Progenitor cell of endocrine pancreas (in vitro differentiated cells): ENCODE results near the gene C15orf62. TPM values are rescaled to one million over a fixed set of nuclear protein-coding genes. Genes with fewer than 3 reads are reported as not detected.

Experiments used
- DNase-seq: peaks from one replicate; pipeline ENCODE4 v3.0.0; 2021; ENCODE audit warnings: low spot score; ENCODE audit not compliant: unreplicated experiment
- H3K27ac Mint-ChIP-seq: 2 replicates; pipeline ENCODE4 v1.8.0; 2021; ENCODE audit warnings: mild to moderate bottlenecking, moderate library complexity, mixed read lengths
- H3K27me3 Mint-ChIP-seq: 2 replicates; pipeline ENCODE4 v1.8.0; 2021; ENCODE audit warnings: mixed read lengths
- H3K36me3 Mint-ChIP-seq: 2 replicates; pipeline ENCODE4 v1.8.0; 2022; ENCODE audit warnings: mixed read lengths; ENCODE audit not compliant: insufficient read depth
- H3K4me1 Mint-ChIP-seq: 2 replicates; pipeline ENCODE4 v1.8.0; 2021; ENCODE audit warnings: low read depth, mixed read lengths
- H3K4me3 Mint-ChIP-seq: 2 replicates; pipeline ENCODE4 v1.8.0; 2021; ENCODE audit warnings: low read depth, mild to moderate bottlenecking, moderate library complexity, mixed read lengths
- H3K9me3 Mint-ChIP-seq: 2 replicates; pipeline ENCODE4 v1.8.0; 2021; ENCODE audit warnings: low read depth, mixed read lengths
- CTCF ChIP-seq: fragments of 200-600 bp; sonication (generic); IDR thresholded peaks from one replicate; pipeline ENCODE4 v1.5.0; 2021; ENCODE audit warnings: antibody characterized with exemption, mild to moderate bottlenecking; ENCODE audit not compliant: unreplicated experiment
- long read RNA-seq: library from polyadenylated mRNA; unstranded; transcript quantifications from one replicate; pipeline ENCODE4 v2.0.0, GENCODE V29; 2020
- total RNA-seq: library from RNA; stranded (reverse); gene quantifications from 2 replicates; pipeline ENCODE4 v1.2.1, GENCODE V29; 2021

The C15orf62 gene
- 1.8 and 1.9 TPM in 2 replicates for total RNA-seq
- long read RNA-seq, partial matches to known transcripts: 0 of 1 reads
- long read RNA-seq, other reads (novel, unspliced or antisense): 0 of 1 reads

GRCh38 chr15:40769274-40770146 lies at the start of gene C15orf62:
C15orf62 (plus strand) TSS chr15:40769980; CDS start chr15:40770496, 516 bp downstream.
- Mint-ChIP-seq H3K4me3 (no peak within 1 kb of the TSS), H3K27me3 (no peaks in the 10 kb centered on the region), H3K36me3 (peaks cover 3% of the 10 kb centered on the region), H3K4me1 (peaks cover 9% of the 10 kb centered on the region), H3K27ac (no peak within 1 kb of the TSS), H3K9me3 (no peaks in the 10 kb centered on the region)
- TF ChIP-seq CTCF: no peak
- no peak for DNase-seq

- TF ChIP-seq CTCF: no peak
- Mint-ChIP-seq H3K4me1 (no peaks in the 10 kb centered on the region), H3K36me3 (no peaks in the 10 kb centered on the region), H3K27me3 (no peaks in the 10 kb centered on the region), H3K9me3 (no peaks in the 10 kb centered on the region), H3K4me3 (no peak overlapping the region), H3K27ac (no peak overlapping the region)
- no peak for DNase-seq
These were observed 48.1 kb upstream of the C15orf62 start for GRCh38 chr15:40721701-40722100.

GRCh38 chr15:40722354-40722753 lies 47.4 kb upstream of the C15orf62 start:
- no peak for DNase-seq

GRCh38 chr15:40722934-40723333 lies 46.8 kb upstream of the C15orf62 start:
- Mint-ChIP-seq H3K4me1 (no peaks in the 10 kb centered on the region), H3K27me3 (no peaks in the 10 kb centered on the region), H3K27ac (no peak overlapping the region), H3K36me3 (no peaks in the 10 kb centered on the region), H3K9me3 (no peaks in the 10 kb centered on the region), H3K4me3 (no peak overlapping the region)
- no peak for TF ChIP-seq CTCF
- no peak for DNase-seq

More at GRCh38 chr15:40722354-40722753, 47.4 kb upstream of the C15orf62 start:
- H3K27ac Mint-ChIP-seq: peak overlapping the region; percentile 71
- H3K27me3 Mint-ChIP-seq: no peaks in the 10 kb centered on the region
- TF ChIP-seq CTCF: no peak
- H3K4me1 Mint-ChIP-seq: no peaks in the 10 kb centered on the region
- H3K9me3 Mint-ChIP-seq: no peaks in the 10 kb centered on the region
- H3K4me3 Mint-ChIP-seq: no peak overlapping the region
- no peaks in the 10 kb centered on the region for H3K36me3 Mint-ChIP-seq

GRCh38 chr15:40723919-40724318 lies 45.9 kb upstream of the C15orf62 start:
- Mint-ChIP-seq H3K9me3 (no peaks in the 10 kb centered on the region), H3K4me3 (no peak overlapping the region), H3K27me3 (no peaks in the 10 kb centered on the region), H3K36me3 (peaks cover 4% of the 10 kb centered on the region), H3K27ac (no peak overlapping the region), H3K4me1 (no peaks in the 10 kb centered on the region)
- TF ChIP-seq CTCF: no peak
- DNase-seq: no peak
